K562 (cell line): ENCODE data around the gene PRKAG1. TPM values are rescaled to one million over a fixed set of nuclear protein-coding genes. Genes with fewer than 3 reads are reported as not detected.
A peak's percentile ranks its signal among the peaks of the same experiment; 100 is the strongest.

Experiments used
- ATAC-seq: fragments of 200-7000 bp; cut with Tn5 transposase; 3 replicates; pipeline ENCODE4 v1.9.1; 2020; ENCODE audit warnings: moderate library complexity
- BruUV-seq: library from RNA; stranded (reverse); fragments of 400-500 nt; replicated peaks from 2 replicates; lab custom pipeline; 2021; lab: Mats Ljungman, UMichigan
- CTCF ChIA-PET: fragments of 300-600 bp; formaldehyde crosslinking; extraction: SDS; loops from one replicate; lab custom pipeline; 2021; ENCODE audit warnings: low intra/inter-chr PET ratio; lab: Yijun Ruan, JAX
- POLR2A ChIA-PET: fragments of 300-600, 350-650 bp; sonication (Branson Sonifier 250); formaldehyde crosslinking; extraction: SDS; loops from one replicate; lab custom pipeline; 2021; ENCODE audit warnings: antibody characterized with exemption, inconsistent platforms; lab: Yijun Ruan, JAX
- DNase-seq, 4 experiments: peaks; one replicate each; pipeline versions ENCODE4 v3.0.0 to v3.0.0-alpha.2; 2011 to 2018; ENCODE audit warnings: low spot score in 3 of 4, mixed read lengths in 3 of 4; ENCODE audit errors: extremely low read depth in 1 of 4
- FAIRE-seq: peaks from 2 replicates; lab custom pipeline; 2011; peaks lifted over from hg19 to GRCh38; lab: Jason Lieb, UNC
- H2AFZ ChIP-seq: 2 replicates; pipeline ENCODE4 v1.6.0; 2011; ENCODE audit warnings: low read depth, low read length, control low read depth, inconsistent platforms
- H3K27ac ChIP-seq: fragments of 200-600 bp; 3 replicates; pipeline ENCODE4 v1.8.0; 2011; ENCODE audit warnings: low read depth, mild to moderate bottlenecking, control low read depth, inconsistent platforms, low read length, moderate library complexity, mixed read lengths; ENCODE audit errors: extremely low read depth
- H3K27me3 ChIP-seq, 2 experiments: fragments of 300-600 bp in 1 of 2; 2 replicates in 1 of 2; 3 replicates in 1 of 2; pipeline versions ENCODE4 v1.6.0 to v1.8.0; 2011; ENCODE audit warnings: inconsistent platforms in 2 of 2, low read length in 2 of 2, mild to moderate bottlenecking in 1 of 2, mixed read lengths in 1 of 2, moderate library complexity in 1 of 2; ENCODE audit not compliant: control insufficient read depth in 2 of 2, insufficient read depth in 2 of 2
- H3K36me3 ChIP-seq: fragments of 300-600 bp; 3 replicates; pipeline ENCODE4 v1.8.0; 2011; ENCODE audit warnings: mild to moderate bottlenecking, low read length, inconsistent platforms; ENCODE audit not compliant: control insufficient read depth, insufficient read depth
- H3K4me1 ChIP-seq, 2 experiments: fragments of 200-600 bp in 1 of 2; replicated peaks in 1 of 2; 2 replicates in 1 of 2; 3 replicates in 1 of 2; pipeline versions ENCODE4 v1.5.1 to v1.8.0; 2011; ENCODE audit warnings: inconsistent platforms in 2 of 2, low read length in 2 of 2, mild to moderate bottlenecking in 1 of 2, mixed read lengths in 1 of 2, moderate library complexity in 1 of 2; ENCODE audit not compliant: control insufficient read depth in 2 of 2, insufficient read depth in 2 of 2
- H3K4me2 ChIP-seq: 2 replicates; pipeline ENCODE4 v1.6.1; 2011; ENCODE audit warnings: low read length, control low read depth, inconsistent platforms, mixed read lengths; ENCODE audit not compliant: insufficient read depth
- H3K4me3 ChIP-seq: fragments of 200-600 bp; sonication (generic), shearing (Covaris generic); 2 replicates; pipeline ENCODE4 v1.5.1; 2016; ENCODE audit warnings: control low read depth, inconsistent platforms
- H3K79me2 ChIP-seq: fragments of 200-600 bp; 3 replicates; pipeline ENCODE4 v1.8.0; 2011; ENCODE audit warnings: low read length, inconsistent platforms; ENCODE audit not compliant: control insufficient read depth, insufficient read depth
- H3K9ac ChIP-seq, 2 experiments: 2 replicates each; pipeline versions ENCODE4 v1.6.0 to v1.6.1; 2011; ENCODE audit warnings: low read depth in 2 of 2, low read length in 2 of 2, control low read depth in 1 of 2, inconsistent platforms in 1 of 2, mild to moderate bottlenecking in 1 of 2, mixed read lengths in 1 of 2; ENCODE audit not compliant: insufficient read depth in 1 of 2
- H3K9me1 ChIP-seq: one replicate; pipeline ENCODE4 v1.6.0; 2011; ENCODE audit warnings: inconsistent platforms, mild to moderate bottlenecking, low read length, moderate library complexity; ENCODE audit not compliant: control insufficient read depth, insufficient read depth
- H3K9me3 ChIP-seq: replicated peaks from 2 replicates; pipeline ENCODE4 v1.5.1; 2011; ENCODE audit warnings: low read depth, low read length, inconsistent platforms; ENCODE audit not compliant: control insufficient read depth, insufficient read depth
- H4K20me1 ChIP-seq: replicated peaks from 2 replicates; pipeline ENCODE4 v1.6.1; 2011; ENCODE audit warnings: low read length, inconsistent platforms, mixed read lengths; ENCODE audit not compliant: control insufficient read depth, insufficient read depth
- CREM ChIP-seq: IDR thresholded peaks from 2 replicates; pipeline ENCODE4 v1.6.1; 2014; ENCODE audit warnings: antibody characterized with exemption, low read depth
- FOSL1 ChIP-seq: fragments of 200-800 bp; sonication (Bioruptor generic); conservative IDR thresholded peaks from 2 replicates; pipeline ENCODE4 v1.6.1; 2016; ENCODE audit warnings: missing genetic modification characterization, missing compliant biosample characterization
- FOXA1 ChIP-seq: fragments of 450-650 bp; IDR thresholded peaks from 2 replicates; pipeline ENCODE4 v1.6.1; 2016; ENCODE audit warnings: mild to moderate bottlenecking, borderline replicate concordance
- FOXJ2 ChIP-seq: fragments of 200-800 bp; sonication (Bioruptor generic); IDR thresholded peaks from 2 replicates; pipeline ENCODE4 v1.6.1; 2016; ENCODE audit warnings: missing genetic modification characterization, missing compliant biosample characterization
- FOXK1 ChIP-seq: sonication (generic); formaldehyde crosslinking; IDR thresholded peaks from 2 replicates; pipeline ENCODE4 v1.8.0; 2022; ENCODE audit warnings: missing genetic modification reagents, mild to moderate bottlenecking, borderline replicate concordance
- ILF3 ChIP-seq: fragments of 450-650 bp; IDR thresholded peaks from 2 replicates; pipeline ENCODE4 v1.6.1; 2018; ENCODE audit warnings: antibody characterized with exemption, mild to moderate bottlenecking, moderate library complexity, borderline replicate concordance
- KLF16 ChIP-seq: IDR thresholded peaks from 2 replicates; pipeline ENCODE4 v1.6.1; 2016; ENCODE audit warnings: antibody characterized with exemption
- MTA3 ChIP-seq: fragments of 450-650 bp; formaldehyde crosslinking; IDR thresholded peaks from 2 replicates; pipeline ENCODE4 v1.6.1; 2017; ENCODE audit warnings: mild to moderate bottlenecking, borderline replicate concordance
- PHF21A ChIP-seq: fragments of 450-650 bp; IDR thresholded peaks from 2 replicates; pipeline ENCODE4 v1.6.1; 2017; ENCODE audit warnings: low read depth, borderline replicate concordance
- PYGO2 ChIP-seq: fragments of 450-650 bp; IDR thresholded peaks from 2 replicates; pipeline ENCODE4 v1.6.1; 2016; ENCODE audit warnings: mild to moderate bottlenecking, missing genetic modification characterization, moderate library complexity, missing compliant biosample characterization
- RB1 ChIP-seq: fragments of 450-650 bp; IDR thresholded peaks from 2 replicates; pipeline ENCODE4 v1.6.1; 2017; ENCODE audit warnings: low read depth, mild to moderate bottlenecking
- SMC3 ChIP-seq: conservative IDR thresholded peaks from 2 replicates; pipeline ENCODE4 v1.6.1; 2011; ENCODE audit warnings: low read depth, low read length, improper control_type of control experiment; ENCODE audit not compliant: insufficient read depth
- ZNF124 ChIP-seq: sonication (generic); formaldehyde crosslinking; IDR thresholded peaks from 2 replicates; pipeline ENCODE4 v1.8.1; 2022; ENCODE audit warnings: missing genetic modification reagents
- ZNF644 ChIP-seq: fragments of 200-800 bp; sonication (Bioruptor generic); IDR thresholded peaks from 2 replicates; pipeline ENCODE4 v1.6.1; 2016; ENCODE audit warnings: low read depth, missing genetic modification characterization, missing compliant biosample characterization
- WGBS: fragments of 100-300 bp; shearing (Covaris generic); methylation state at CpG from one replicate; pipeline ENCODE4 v1.1.6; 2016; ENCODE audit warnings: low coverage, mixed read lengths; ENCODE audit not compliant: insufficient coverage; ENCODE audit errors: missing lambda C conversion rate; 5-methylcytosine and 5-hydroxymethylcytosine counted together
- in situ Hi-C: fragments of 300-500 bp; cut with MboI; formaldehyde crosslinking; loops from 4 replicates; pipeline ENCODE4 v1.15.0; 2018; ENCODE audit warnings: inconsistent platforms, mixed read lengths
- intact Hi-C: fragments of 100-400 bp; cut with micrococcal nuclease; formaldehyde crosslinking; loops from 2 replicates; pipeline ENCODE4 v1.14.2; 2022
- polyA plus RNA-seq, 8 experiments: library from polyadenylated mRNA; depleted of rRNA in 4 of 8; stranded (reverse) in 5 of 8; unstranded in 3 of 8; fragments of >200 nt; fragmentation: Nextera tagmentation in 2 of 8; fragmentation: Illumina TruSeq in 1 of 8; extraction: Ambion mirVana in 2 of 8; extraction: Trizol in 1 of 8; gene quantifications; 2 replicates each; pipeline versions ENCODE4 v1.2.1 to v1.2.3, GENCODE V29; 2011 to 2014; ENCODE audit warnings: inconsistent platforms in 1 of 8, missing spikeins in 1 of 8
- total RNA-seq, 7 experiments: library from RNA; depleted of rRNA in 6 of 7; stranded (reverse); fragments of >200 nt in 6 of 7; fragmentation: Illumina TruSeq in 2 of 7; extraction: Trizol in 2 of 7; gene quantifications; 2 replicates each; pipeline versions ENCODE4 v1.2.1 to v1.2.3, GENCODE V29; 2011 to 2021; ENCODE audit warnings: low replicate concordance in 1 of 7
- TF ChIP-seq, protein P1 (sequence below): IDR thresholded peaks from 2 replicates; pipeline ENCODE4 v1.6.1; 2011; ENCODE audit warnings: borderline replicate concordance, low read depth, mild to moderate bottlenecking, moderate library complexity, low read length; ENCODE audit not compliant: insufficient read depth, poor library complexity, severe bottlenecking
- TF ChIP-seq, protein P2 (sequence below): fragments of 450-650 bp; IDR thresholded peaks from one replicate; pipeline ENCODE4 v1.6.1; 2018; ENCODE audit warnings: mild to moderate bottlenecking, moderate library complexity; ENCODE audit not compliant: partially characterized antibody
- TF ChIP-seq, protein P3 (sequence below): fragments of 250-450 bp; sonication (Bioruptor Pico); IDR thresholded peaks from 2 replicates; pipeline ENCODE4 v1.4.0; 2020; ENCODE audit warnings: mild to moderate bottlenecking, moderate library complexity

PRKAG1 gene
- total and polyA plus RNA-seq, 9 of the 15 experiments (the other 6 are each of a cell fraction or from before 2014, with no cell fraction given): 51.1 to 126 (median 79.1) TPM

DNA sequence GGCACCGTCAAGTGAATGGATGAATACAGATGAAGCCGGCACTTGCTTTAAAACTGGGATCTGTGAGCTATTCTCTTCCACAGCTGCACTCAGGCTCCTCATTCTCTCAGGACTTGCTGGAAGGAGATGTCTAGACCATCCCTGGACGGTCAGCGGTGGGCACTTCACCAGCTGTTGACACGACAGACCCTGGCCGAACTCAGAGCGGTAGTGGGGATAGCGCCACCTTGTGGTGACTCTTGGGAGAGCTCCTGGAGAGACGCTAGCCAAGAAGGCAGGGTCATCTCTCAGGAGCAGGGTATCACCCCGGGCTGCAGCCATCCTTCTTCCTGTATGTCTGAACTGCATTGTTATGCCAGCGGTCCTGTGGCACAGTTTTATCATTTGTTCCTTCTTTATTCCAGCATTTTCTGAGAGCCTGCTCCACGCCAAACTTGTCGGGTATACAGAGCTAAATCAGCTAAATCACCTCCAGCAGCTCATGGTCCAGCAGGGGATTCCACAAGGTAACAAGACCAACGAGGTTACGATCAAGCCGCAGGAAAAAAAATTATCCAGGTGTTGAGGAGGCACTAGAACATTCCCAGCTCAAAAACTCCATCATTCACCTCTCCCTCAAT, 30.4 kb downstream of the PRKAG1 start:
- Histone ChIP-seq H3K9me3 (no peaks in the 10 kb centered on the region), H3K9ac (no peak overlapping the region), H3K79me2 (no peaks in the 10 kb centered on the region), H3K27ac (no peak overlapping the region), H3K36me3 (no peaks in the 10 kb centered on the region), H3K4me3 (no peak overlapping the region), H4K20me1 (peaks cover 5% of the 10 kb centered on the region; the same call in 1 of the 2 replicates), H3K4me2 (no peak overlapping the region; the same call in 1 of the 2 replicates), H3K4me1 (peaks cover 2 to 3% of the 10 kb centered on the region in 2 experiments; a peak in 2 of 5 replicates), H3K9me1 (no peaks in the 10 kb centered on the region), H3K27me3 (peaks cover 10 to 45% of the 10 kb centered on the region in 2 experiments; a peak in 4 of 5 replicates), H2AFZ (peak overlapping the region; percentile 46; the same call in 1 of the 2 replicates)
- ChIA-PET CTCF (interaction anchor here (0.5 to 0.9 kb wide), 2 partner anchors 10 to 173 kb away, joined by 3 to 5 read pairs; no protein-coding TSS in a partner anchor), POLR2A (interaction anchor here (0.8 to 1.5 kb wide), 7 partner anchors 8 to 278 kb away, joined by 3 to 6 read pairs (median 5); no protein-coding TSS in a partner anchor)
- DNase-seq: peak; percentile 77 to 80 (median 80)
- no TSS peak for BruUV-seq
- FAIRE-seq: peak; percentile 93
- 15% methylated on average over 16 of the region's 16 CpGs for WGBS
- ATAC-seq: peak; percentile 93
- in situ Hi-C loops: no loop called here
- intact Hi-C loops: loop anchor here (5.0 to 10.0 kb wide), 2 partner anchors 56 to 233 kb away; no protein-coding TSS in a partner anchor
- TF ChIP-seq SMC3: peak; percentile 50; the same call in 1 of the 2 replicates
- 0 out of 2 replicates have a peak, but pooled peaks have one; percentile 39 for TF ChIP-seq RB1
- TF ChIP-seq FOSL1 (tag): no peak
- no peak for TF ChIP-seq FOXA1
- 0 out of 2 replicates have a peak, but pooled peaks have one; percentile 55 for TF ChIP-seq FOXK1
- TF ChIP-seq PHF21A: no peak
- TF ChIP-seq, protein P1, sequence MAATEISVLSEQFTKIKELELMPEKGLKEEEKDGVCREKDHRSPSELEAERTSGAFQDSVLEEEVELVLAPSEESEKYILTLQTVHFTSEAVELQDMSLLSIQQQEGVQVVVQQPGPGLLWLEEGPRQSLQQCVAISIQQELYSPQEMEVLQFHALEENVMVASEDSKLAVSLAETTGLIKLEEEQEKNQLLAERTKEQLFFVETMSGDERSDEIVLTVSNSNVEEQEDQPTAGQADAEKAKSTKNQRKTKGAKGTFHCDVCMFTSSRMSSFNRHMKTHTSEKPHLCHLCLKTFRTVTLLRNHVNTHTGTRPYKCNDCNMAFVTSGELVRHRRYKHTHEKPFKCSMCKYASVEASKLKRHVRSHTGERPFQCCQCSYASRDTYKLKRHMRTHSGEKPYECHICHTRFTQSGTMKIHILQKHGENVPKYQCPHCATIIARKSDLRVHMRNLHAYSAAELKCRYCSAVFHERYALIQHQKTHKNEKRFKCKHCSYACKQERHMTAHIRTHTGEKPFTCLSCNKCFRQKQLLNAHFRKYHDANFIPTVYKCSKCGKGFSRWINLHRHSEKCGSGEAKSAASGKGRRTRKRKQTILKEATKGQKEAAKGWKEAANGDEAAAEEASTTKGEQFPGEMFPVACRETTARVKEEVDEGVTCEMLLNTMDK: peak; percentile 45
- TF ChIP-seq ZNF644 (tag): no peak
- no peak for TF ChIP-seq ZNF124 (CRISPR knock-in tag)
- TF ChIP-seq FOXJ2: no peak
- TF ChIP-seq MTA3: no peak
- TF ChIP-seq, protein P2, sequence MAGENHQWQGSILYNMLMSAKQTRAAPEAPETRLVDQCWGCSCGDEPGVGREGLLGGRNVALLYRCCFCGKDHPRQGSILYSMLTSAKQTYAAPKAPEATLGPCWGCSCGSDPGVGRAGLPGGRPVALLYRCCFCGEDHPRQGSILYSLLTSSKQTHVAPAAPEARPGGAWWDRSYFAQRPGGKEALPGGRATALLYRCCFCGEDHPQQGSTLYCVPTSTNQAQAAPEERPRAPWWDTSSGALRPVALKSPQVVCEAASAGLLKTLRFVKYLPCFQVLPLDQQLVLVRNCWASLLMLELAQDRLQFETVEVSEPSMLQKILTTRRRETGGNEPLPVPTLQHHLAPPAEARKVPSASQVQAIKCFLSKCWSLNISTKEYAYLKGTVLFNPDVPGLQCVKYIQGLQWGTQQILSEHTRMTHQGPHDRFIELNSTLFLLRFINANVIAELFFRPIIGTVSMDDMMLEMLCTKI: no peak
- no peak for TF ChIP-seq PYGO2 (tag)
- no peak for TF ChIP-seq ILF3
- TF ChIP-seq, protein P3, sequence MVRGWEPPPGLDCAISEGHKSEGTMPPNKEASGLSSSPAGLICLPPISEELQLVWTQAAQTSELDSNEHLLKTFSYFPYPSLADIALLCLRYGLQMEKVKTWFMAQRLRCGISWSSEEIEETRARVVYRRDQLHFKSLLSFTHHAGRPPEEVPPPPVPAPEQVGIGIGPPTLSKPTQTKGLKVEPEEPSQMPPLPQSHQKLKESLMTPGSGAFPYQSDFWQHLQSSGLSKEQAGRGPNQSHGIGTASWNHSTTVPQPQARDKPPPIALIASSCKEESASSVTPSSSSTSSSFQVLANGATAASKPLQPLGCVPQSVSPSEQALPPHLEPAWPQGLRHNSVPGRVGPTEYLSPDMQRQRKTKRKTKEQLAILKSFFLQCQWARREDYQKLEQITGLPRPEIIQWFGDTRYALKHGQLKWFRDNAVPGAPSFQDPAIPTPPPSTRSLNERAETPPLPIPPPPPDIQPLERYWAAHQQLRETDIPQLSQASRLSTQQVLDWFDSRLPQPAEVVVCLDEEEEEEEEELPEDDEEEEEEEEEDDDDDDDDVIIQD (CRISPR knock-in tag): no peak
- TF ChIP-seq CREM: 0 out of 2 replicates have a peak, but pooled peaks have one; percentile 6
- no peak for TF ChIP-seq KLF16
